GM19467 (cell line): ENCODE results near the gene BAG5.
A peak's percentile ranks its signal among the peaks of the same experiment; 100 is the strongest.

Experiments
- ATAC-seq: cut with Tn5 transposase; IDR thresholded peaks from one replicate; pipeline ENCODE4 v1.9.1; 2021; ENCODE audit warnings: mild to moderate bottlenecking, moderate library complexity; ENCODE audit not compliant: unreplicated experiment

BAG5 gene

DNA sequence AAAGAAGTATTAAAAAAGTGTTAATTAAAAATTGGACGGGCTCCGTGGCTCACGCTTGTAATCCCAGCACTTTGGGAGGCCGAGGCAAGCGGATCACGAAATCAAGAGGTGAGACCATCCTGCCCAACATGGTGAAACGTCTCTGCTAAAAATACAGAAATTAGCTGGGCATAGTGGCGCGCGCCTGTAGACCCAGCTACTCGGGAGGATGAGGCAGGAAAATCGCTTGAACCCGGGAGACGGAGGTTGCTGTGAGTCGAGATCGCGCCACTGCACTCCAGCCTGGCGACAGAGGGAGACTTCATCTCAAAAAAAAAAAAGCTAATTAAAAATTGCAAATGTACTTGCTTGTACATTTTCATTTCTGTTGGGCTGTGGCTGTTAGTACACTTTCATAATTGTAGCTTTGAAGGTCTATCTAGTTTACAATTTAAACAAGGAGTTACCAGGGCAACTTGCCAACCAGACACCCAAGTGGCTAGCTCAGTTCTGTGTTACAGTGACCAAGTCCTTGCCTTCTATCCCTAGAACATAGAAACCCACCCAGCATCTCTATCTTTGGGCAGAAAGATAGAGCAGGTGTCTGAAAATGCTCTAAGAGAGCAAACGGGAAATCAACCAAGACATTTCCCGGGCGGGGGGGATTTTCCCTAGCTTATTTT, 1.5 kb upstream of the BAG5 start:
- ATAC-seq = no peak

DNA sequence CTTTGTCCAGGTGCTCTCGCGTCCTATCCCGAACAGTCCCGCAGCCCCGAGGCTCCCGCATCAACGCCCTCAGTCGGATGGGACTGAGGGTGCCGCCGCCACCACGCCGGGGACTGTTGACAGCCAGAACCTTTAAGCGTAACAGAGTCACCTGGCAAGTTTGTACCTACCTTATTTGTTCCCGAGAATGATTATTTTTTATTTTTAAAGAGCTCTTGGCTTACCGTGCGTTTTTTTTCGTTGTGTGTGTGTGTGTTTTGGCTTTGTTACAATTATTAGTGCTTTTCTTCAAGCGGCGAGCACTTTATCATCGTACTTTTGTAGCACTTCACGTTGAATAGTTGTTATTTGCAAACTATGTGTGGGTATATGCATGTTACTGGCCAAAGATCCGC, 766 bp upstream of the BAG5 start:
- no peak for ATAC-seq

DNA sequence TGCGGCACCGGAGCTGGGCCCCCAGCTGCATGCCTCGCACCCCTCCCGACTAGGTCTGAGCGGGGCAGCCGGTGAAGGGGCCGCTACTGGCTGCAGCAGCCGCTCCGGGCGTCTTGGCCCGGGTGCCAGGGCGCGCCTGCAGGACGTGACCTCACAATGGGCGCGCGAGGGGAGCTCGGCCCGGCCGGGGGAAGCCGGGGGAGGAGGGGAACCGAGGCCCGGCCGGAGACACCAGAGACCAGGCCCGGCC, 353 bp downstream of the BAG5 start:
- ATAC-seq = peak; percentile 19

DNA sequence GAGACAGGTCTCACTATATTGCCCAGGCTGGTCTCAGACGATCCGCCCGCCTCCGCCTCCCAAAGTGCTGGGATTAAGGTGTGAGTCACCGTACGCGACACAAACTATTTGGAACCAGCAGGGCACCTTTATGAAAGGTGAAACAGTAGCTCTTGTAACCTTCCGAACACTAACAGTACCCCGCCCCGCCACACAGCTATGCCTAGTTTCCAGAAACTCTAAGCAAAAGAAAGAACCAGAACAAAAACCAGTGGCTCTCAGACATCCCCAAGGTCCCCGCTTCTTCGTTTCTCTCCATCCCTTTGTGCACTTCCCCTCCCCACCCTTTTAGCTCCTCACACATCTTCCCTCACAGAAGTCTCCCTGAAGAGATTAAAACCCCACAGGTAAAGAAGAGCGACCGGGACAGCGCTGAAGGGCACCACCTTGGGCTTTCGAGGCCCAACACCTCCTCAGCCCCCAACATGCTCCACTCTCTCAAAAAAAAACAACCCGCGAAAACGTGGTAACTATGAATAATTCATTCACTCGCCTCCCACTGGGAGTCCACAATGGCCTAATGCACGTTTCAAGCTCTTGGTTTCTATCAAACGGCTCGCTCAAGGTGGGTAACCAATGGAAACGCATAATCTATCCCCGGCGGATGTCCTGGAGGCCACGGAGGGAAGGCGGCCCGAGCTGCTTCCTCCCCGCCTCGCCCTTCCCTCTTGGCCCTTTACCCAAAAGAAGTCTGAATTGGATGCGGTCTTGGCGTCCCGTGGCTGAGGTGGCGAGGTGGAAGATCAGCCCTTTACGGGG, 877 bp downstream of the BAG5 start:
- ATAC-seq = peak; percentile 17

DNA sequence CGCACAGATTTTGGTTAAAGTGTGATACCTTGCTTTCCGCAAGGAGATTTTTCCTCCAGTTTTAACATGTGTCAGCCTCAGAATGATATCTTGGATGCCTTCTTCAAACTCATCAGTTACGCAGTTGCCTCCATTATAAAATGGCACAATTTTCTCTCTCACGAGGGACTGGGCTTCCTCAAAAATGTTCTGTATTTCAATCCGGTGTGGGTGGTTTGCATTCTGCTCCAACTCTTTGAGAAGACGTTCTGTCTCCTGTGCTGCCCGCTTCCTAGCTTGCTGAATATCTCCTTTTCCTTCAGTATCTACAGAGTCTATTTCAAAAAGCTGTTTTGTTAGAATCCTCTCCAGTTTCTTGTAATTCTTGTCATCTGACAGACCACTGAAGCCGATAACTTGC, 1.8 kb downstream of the BAG5 start:
- ATAC-seq = no peak

DNA sequence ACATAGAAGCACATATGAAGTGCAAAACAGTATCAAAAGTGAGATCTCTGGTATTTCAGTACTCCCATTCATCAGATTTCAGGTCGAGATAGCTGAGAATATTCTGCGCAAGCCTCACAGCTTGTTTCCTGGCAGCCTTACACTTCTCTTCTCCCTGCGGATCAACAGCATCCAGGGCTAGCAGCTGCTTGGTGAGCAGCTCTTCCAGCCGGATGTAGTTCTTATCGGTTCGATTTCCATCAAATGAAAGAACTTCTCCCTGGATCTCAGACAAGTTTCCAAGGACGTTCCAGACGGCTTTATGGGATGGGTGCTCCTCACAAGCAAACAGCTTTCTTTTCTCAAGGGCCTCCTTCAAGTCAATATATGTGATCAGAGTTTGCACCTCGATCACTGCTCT, 2.7 kb downstream of the BAG5 start:
- no peak for ATAC-seq

DNA sequence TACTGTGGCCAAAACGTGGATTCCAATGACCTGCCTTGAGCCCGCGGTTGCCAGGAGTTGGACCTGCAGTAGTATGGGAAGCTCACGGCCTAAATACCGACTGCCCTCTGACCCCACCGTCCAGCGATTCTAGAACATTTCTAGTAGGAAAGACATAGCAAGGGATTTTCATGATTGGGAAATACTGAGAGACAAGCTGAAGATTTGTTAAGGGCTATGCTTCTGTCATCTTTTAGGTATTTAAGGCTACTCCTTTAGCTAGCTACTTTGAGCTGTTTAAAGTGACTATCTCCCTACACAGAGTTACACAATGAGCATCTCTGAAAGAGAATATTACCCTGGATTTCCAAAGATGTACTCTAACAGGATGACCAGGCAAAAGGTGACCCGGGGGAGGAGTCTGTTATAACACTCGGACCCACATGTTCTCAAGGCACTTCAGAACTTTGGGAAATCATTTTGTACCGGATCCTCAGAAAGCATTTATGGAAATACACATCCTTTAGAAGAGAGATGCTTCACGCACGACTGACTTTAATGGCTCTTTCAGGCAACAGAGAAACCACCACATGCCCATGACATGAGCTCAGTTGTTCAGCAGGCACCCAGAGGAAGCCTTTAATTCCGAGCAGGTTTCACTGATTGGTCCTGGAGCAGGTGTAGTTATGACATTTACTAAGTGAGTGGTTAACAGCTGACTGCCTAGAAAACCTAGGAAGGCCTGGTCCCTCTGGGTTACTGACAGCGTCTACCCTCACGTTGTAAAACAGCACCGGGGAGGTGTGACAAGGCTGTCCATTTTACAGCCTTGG, 4.2 kb downstream of the BAG5 start:
- no peak for ATAC-seq

DNA sequence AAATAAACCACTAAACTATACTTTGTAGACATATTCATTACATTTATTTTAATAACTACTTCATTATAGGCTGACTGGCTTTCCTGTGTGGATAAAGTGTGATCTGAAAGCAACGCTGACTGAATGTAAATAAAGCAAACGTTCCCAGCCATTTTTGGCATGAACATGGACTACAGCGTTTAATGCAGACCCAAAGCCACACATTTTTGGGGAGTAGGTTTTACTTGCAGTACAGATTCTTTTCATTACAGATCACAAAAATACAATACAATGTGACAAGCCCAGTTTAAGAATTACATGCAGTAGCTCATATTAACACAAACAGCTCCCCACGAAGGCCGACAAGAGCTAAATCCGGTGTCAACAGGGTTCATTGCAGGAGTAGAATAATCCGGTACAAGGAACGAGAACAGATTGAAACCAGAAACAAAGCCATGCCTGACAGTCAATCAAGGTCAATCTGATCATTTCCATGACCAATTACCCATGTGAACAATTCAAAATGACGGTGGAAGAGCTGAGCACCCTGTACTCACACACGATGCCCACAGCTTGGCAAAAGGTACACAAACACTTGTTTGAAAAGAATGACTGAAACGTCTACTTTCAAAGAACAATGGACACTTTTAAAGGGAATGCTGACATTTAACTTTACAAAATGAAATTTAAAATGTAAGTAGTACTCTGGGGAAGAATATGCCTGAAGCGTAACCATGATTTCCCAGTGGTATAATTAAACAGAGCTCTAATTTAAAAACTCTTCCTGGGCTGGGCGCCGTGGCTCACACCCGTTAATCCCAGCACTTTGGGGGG, 5.3 kb downstream of the BAG5 start:
- ATAC-seq = no peak

DNA sequence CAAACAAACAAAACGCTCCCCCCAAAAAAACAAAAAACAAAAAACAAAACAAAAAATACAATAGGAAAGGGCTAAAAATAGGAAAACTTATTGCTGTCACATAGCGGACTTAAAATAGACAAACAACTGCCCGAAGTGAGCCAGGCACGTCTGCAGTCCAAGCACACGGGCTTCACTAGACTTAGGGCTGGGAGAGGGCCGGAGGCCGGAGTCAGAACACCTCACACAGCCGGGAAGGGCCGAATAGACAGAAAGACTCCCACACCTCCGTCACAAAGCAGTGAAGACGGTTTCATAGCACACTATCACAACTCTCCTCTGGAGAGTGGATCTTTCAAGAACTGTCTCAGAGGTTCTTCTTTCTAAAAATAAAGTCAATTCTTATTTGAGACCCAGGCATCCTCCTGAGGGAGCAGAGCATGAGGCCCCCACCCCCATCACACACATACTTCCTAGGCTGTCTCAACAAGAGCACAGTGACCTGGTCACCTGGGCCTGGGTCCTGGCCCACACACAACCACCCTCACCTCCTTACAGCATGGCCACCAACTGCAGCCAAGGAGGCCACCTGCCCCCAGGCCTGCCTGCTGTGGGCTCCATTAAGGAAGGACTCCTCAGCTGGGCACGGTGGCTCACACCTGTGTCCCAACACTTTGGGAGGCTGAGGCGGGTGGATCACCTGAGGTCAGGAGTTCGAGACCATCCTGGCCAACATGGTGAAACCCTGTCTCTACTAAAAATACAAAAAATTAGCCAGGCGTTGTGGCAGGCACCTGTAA, 6.7 kb downstream of the BAG5 start:
- no peak for ATAC-seq

DNA sequence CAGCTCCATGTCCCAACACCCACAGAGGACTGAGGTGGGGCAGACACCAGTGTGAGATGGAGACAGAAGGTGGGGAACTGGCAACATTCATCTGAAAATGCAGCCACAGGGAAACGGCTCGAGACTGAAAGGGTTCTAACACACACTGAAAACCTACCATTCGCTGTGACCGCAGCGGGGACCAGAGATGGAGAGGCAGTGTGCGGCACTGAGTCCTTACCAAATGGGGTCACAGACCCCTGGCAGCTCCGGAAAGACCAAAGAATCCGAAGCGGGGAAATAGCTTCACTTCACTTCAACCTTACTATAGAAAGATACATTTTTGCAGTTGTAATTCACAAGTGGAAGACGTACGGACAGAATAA, 9.6 kb downstream of the BAG5 start:
- ATAC-seq = no peak

DNA sequence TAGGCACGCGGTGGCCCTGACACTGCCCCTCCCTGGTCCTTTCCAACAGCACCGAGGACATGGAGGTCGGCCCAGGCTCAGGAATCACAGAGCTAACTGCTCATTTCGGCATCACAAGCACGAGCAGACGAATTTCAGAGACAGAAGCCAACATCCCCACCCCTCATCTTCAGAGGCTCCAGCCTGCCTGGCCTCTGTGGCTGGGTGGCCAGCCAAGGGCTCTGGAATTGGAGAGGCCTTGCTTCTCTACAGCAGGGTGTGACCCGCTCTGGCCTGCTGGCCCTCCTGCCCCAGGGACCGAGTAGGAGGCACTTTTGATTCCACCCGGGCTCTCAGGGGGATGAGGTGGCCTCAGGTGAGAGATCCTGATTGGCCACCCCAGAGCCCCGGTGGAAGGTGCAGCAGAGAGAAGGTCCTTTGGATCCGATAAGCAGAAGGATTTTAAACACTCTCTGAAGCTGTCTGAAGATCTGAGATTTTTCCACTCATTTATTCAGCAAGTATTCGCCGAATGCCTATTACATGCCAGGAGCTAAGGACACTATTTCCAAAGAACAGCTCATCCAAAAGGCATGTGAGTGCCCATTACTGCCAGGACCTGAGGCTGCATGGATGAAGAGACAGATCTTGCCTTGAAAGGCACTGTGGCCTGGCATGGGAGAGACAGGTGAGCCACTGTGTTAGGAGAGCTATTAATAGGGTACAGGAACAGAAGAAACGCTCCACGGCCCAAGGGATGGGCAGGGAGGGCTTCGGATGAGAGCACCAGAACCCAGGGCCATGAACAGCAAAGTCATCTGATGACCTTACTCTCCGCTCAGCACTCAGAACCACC, 10.2 kb downstream of the BAG5 start:
- ATAC-seq = no peak

DNA sequence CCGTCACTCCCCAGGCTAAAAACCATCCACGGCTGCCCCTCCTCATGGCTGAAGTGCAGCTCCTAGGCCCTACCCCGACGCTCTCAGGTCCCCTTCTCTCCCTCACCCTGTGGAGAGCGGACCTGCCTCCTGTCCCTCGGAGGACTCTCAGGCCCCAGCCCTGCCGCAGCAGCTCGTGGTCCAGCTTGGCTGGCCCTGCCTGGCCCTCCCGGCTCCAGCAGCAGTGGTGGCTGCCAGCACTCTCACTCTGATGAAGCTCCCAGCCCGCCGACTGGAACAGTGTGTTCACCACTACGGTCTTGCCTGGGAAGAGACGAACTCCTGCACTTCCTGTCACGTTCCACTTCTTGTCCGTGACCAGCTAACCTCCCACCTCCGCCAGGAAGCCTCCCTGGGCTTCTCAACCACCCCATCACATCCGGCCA, 11.1 kb downstream of the BAG5 start:
- ATAC-seq = no peak

DNA sequence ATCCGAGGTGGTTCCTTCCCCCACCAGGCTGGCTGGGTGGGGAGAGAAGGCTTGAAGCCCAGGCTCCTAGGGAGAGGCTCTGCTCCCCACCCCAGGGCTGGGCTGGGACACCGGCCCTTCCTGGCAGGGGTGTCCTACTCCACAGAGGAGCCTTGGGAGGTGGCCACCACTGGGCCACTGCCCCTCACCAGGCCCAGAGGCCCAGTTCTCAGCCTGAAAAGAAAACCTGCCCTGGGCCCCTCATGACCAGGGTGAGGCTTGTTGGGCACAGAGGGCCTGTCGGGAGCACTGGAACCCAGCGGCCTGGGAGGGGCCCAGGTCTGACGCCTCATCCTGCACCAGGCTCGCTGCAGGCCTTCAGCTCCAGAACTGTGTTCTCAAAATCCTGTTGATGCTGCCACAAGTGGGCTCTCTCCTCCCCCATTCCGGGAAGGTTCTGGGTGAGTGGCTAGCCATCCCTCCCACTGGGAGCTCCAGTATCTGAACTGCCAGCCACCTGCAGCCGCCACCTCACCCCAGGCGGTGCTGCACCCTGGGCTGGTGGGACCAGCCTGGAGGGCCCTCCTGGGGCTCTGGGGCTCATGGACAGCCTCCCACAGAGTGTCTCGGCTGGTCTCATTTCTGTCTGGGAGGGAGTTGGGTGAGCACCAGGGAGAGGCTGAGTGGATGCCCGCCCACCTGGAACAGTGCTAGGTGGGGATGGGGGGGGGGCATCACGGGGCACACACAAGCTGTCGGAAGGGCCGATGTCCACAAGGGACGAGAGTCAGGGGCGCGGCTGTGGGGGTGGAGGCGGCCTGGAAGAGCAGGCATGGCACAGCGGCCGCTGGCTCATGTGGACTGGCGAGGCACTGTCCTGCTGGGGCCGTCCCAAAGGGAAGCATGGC, 11.8 kb downstream of the BAG5 start:
- ATAC-seq = no peak

DNA sequence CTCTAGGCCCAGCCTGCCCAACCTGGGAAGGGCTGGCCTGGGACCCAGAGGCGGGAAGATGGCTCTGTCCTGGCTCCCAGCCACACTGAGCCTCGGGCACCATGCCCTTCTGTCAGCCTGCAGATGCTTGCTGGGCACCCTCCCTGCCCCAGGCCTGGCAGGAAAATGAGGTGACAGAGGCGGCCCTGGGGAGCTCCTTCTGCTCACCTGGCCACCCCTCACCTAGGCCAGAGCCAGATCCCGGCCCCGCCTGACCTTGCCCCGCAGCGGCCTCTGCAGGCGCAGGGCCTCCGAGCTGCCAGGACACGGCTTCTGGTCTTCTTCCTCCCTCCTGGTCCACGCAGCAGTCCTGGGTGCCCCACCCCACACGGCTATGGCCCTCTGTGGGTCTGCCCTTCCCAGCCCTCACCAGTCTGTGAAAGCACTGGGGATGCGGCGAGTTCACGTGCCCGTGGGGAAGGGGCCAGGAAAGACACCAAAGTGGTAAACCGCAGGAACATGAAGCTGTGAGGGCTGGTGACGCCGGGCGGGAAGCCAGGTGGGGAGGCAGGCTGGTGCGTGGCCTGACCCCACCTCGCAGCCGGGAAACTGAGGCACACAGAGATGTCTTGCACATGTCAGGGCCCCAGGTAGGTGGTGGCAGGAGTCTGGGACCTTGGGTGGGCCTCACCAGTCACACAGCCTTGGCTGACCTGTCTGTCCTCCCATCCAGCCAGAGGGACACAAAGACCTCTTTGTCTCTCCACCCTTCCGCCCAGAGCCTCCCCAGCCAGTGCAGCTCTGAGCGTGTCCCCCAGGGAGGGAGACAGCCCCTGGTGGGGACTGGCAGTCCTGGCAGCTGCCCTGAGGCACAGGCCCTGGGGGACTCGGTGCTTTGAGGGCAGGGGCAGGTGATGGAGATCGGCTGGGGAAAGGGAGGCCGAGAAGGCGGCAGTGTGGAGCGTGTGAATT, 12.8 kb downstream of the BAG5 start:
- no peak for ATAC-seq

DNA sequence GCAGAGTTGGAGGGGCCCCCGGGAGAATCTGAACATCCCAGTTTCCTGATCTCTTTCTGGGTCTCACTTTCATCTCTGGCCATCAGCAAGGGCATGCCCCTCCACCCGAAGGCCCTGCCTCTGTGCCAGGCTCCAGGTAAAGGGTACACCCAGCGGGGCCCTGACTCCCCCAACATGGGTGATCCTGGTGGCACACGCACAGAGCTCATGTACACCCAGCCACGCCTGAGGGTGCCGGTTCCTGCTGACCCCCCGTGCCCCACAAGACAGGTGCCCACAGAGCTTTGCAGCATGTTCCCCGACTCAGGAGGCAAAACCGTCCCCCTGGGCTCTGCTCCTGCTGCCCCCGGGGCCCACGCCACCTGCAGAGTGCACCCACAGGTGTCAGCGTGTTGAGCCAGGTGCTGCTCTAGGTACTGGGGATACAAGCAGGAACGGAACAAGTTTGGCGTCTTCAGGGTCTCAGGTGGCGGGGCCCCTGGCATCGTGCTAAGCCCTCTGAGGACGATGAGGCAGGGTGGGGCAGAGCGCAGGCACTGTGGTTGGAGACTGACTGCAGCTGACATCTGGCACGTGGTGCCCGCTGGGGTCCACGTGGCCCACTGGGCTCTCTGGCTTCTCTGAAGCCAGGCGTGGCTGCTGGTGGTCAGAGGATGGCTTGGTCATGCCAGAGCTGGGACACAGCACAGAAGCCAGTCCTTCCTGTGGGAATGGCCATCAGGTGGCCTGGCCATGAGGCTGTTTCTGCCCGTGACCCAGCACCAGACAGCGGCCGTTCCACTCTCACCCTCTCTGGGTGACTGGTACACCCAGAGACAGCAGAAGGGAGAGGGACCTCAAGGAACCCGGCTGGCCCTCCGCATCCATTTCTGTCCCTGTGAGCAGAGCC, 13.8 kb downstream of the BAG5 start:
- ATAC-seq = no peak

DNA sequence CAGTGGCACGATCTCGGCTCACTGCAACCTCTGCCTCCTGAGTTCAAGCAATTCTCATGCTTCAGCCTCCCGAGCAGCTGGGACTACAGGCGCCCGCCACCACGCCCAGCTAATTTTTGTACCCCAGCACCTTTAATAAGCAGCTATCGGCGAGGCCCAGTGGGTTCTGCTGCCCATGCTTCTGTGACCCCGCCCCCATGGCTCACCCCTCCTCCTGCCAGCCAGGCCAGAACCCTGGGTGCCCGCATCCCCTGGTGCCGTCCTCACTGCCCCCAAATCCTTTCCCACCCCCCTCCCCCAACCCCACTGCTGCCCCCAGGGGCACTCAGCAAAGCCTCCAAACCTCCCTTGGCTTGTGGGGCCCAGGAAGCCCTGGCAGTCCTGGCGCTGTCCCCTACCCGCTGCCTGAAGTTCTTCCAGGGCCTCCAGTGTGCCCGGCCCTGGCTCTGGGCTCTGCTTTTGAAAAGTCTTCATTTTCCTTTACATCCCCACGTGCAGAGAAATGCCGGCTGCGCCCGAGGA, 14.5 kb downstream of the BAG5 start:
- no peak for ATAC-seq
